Activated CD4-positive, alpha-beta T cell treated with anti-CD3 and anti-CD28 coated beads for 4 hours (primary cell): ENCODE results near the gene ITGAE.
"Not testable (repeated sequence)": the region's sequence is repeated elsewhere in the genome, so short reads cannot be mapped to it uniquely, and the experiment has no call there.

Experiments used
- DNase-seq, 2 donors: peaks; one replicate each; pipeline ENCODE4 v3.0.0-alpha.2; 2020

Gene ITGAE

GRCh38 chr17:3759597-3760216, 41.3 kb downstream of the ITGAE start:
- no peak for DNase-seq

- DNase-seq, result no peak
Observed at GRCh38 chr17:3755335-3756030, 45.5 kb downstream of the ITGAE start.

GRCh38 chr17:3754458-3755334, 46.3 kb downstream of the ITGAE start:
- peak; percentile 62 to 74 for DNase-seq

GRCh38 chr17:3754066-3754457, 46.9 kb downstream of the ITGAE start:
- no peak for DNase-seq

- DNase-seq, result no peak
Observed at GRCh38 chr17:3753624-3754023, 47.4 kb downstream of the ITGAE start.

GRCh38 chr17:3751836-3752235, 49.2 kb downstream of the ITGAE start:
- no peak for DNase-seq

- peak; percentile 36 to 46 for DNase-seq
Observed at GRCh38 chr17:3750926-3751325, 50.1 kb downstream of the ITGAE start.

GRCh38 chr17:3750296-3750695, 50.7 kb downstream of the ITGAE start:
- no peak for DNase-seq

- no peak for DNase-seq
Observed at GRCh38 chr17:3748576-3748975, 52.4 kb downstream of the ITGAE start.

- no peak for DNase-seq
Observed at GRCh38 chr17:3747805-3748204, 53.2 kb downstream of the ITGAE start.

- no peak for DNase-seq
Observed at GRCh38 chr17:3745071-3745470, 55.9 kb downstream of the ITGAE start.

GRCh38 chr17:3744014-3744413, 57.0 kb downstream of the ITGAE start:
- DNase-seq, result no peak

- no peak for DNase-seq
Observed at GRCh38 chr17:3740611-3741073, 60.3 kb downstream of the ITGAE start.

GRCh38 chr17:3739422-3740124, 61.4 kb downstream of the ITGAE start:
- DNase-seq, result no peak

GRCh38 chr17:3738562-3739295, 62.3 kb downstream of the ITGAE start:
- DNase-seq, result peak; percentile 75 to 79

- DNase-seq, result no peak
Observed at GRCh38 chr17:3735515-3735914, 65.5 kb downstream of the ITGAE start.

- not testable (repeated sequence) for DNase-seq
Observed at GRCh38 chr17:3734911-3735276, 66.1 kb downstream of the ITGAE start.

GRCh38 chr17:3732210-3732621, 68.8 kb downstream of the ITGAE start:
- no peak for DNase-seq

- no peak for DNase-seq
Observed at GRCh38 chr17:3730881-3731429, 70.0 kb downstream of the ITGAE start.

GRCh38 chr17:3729881-3730280, 71.1 kb downstream of the ITGAE start:
- DNase-seq, result no peak

GRCh38 chr17:3728099-3728498, 72.9 kb downstream of the ITGAE start:
- DNase-seq, result not testable (repeated sequence)

- DNase-seq, result no peak
Observed at GRCh38 chr17:3727041-3727440, 73.9 kb downstream of the ITGAE start.
